HL-60 (cell line): ENCODE measurements around the gene LRRC61.

Source experiments
- DNase-seq, 2 experiments: peaks; one replicate each; pipeline ENCODE4 v3.0.0-alpha.2; 2010 to 2020; ENCODE audit warnings: low read depth in 1 of 2, low spot score in 1 of 2
- H3K27ac ChIP-seq: fragments of 250-450 bp; sonication (Bioruptor Pico); replicated peaks from 2 replicates; pipeline ENCODE4 v1.5.1; 2020; ENCODE audit warnings: mild to moderate bottlenecking, moderate library complexity
- H3K27me3 ChIP-seq: fragments of 250-450 bp; sonication (Bioruptor Pico); 2 replicates; pipeline ENCODE4 v1.5.1; 2021; ENCODE audit warnings: mild to moderate bottlenecking, moderate library complexity; ENCODE audit not compliant: insufficient read depth, poor library complexity, severe bottlenecking
- H3K4me3 ChIP-seq: replicated peaks from 2 replicates; pipeline ENCODE4 v1.5.1; 2011; ENCODE audit warnings: mild to moderate bottlenecking, control low read depth, low read length; ENCODE audit not compliant: insufficient read depth
- CTCF ChIP-seq: IDR thresholded peaks from one replicate; pipeline ENCODE4 v1.5.1; 2011; ENCODE audit warnings: low read length, control low read depth, inconsistent platforms; ENCODE audit not compliant: insufficient read depth
- GABPA ChIP-seq: IDR thresholded peaks from 2 replicates; pipeline ENCODE4 v1.6.1; 2012; ENCODE audit warnings: low read depth
- POLR2AphosphoS5 ChIP-seq: IDR thresholded peaks from 2 replicates; pipeline ENCODE4 v1.6.1; 2012; ENCODE audit warnings: low read depth
- REST ChIP-seq: IDR thresholded peaks from 2 replicates; pipeline ENCODE4 v1.6.1; 2012; ENCODE audit warnings: low read depth; ENCODE audit not compliant: insufficient replicate concordance
- SPI1 ChIP-seq: IDR thresholded peaks from 2 replicates; pipeline ENCODE4 v1.6.1; 2012; ENCODE audit warnings: low read depth, mild to moderate bottlenecking, borderline replicate concordance

The LRRC61 gene

DNA sequence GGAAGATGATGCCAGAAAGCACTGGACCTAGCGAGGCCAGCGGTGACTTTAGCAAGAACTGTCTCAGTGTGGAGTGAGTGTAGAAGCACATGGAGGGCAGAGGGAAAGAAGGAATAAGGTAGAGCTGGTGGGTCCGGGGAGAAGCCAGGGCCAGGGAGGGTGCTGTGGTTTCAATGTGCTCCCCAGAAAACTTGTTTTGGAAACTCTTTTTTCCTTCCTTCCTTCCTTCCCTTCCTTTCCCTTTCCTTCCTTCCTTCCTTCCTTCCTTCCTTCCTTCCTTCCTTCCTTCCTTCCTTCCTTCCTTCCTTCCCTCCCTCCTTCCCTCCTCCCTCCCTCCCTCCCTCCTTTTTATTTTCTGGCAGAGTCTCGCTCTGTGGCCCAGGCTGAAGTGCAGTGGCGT, 23.8 kb downstream of the LRRC61 start:
- H3K4me3 ChIP-seq: no peak overlapping the region
- no peak for DNase-seq
- H3K27me3 ChIP-seq: peaks cover 2% of the 10 kb centered on the region
- no peak overlapping the region for H3K27ac ChIP-seq
- TF ChIP-seq SPI1: no peak
- no peak for TF ChIP-seq GABPA
- no peak for TF ChIP-seq CTCF
- TF ChIP-seq POLR2AphosphoS5: no peak
- TF ChIP-seq REST: no peak

DNA sequence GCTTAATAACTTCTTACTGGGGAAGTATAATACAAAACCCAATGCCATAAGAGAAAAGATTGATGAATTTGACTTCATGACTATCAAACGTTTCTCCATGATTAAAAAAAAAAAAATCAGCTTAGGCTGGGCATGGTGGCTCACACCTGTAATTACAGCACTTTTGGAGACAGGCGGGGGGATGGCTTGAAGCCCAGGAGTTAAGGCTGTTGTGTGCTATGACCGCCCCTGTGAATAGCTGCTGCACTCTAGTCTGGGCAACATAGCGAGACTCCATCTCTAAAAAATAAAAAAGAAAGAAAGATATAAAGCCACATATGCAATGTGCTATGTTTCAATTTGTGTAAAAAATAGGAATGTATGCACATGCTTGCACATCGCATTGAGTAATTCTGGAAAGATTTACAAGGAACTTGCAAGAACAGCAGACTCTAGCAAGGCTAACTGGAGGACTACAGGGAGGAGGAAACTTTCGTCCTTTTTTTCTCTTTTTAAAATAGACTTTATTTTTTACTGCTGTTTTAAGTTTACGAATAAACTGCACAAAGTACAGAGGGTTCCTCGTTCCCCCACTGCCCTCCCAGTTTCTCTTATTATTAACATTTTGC, 28.5 kb downstream of the LRRC61 start:
- H3K4me3 ChIP-seq: no peak overlapping the region
- no peak overlapping the region for H3K27ac ChIP-seq
- no peak for DNase-seq
- TF ChIP-seq CTCF (no peak), REST (no peak), POLR2AphosphoS5 (no peak), SPI1 (no peak), GABPA (no peak)
- no peaks in the 10 kb centered on the region for H3K27me3 ChIP-seq

DNA sequence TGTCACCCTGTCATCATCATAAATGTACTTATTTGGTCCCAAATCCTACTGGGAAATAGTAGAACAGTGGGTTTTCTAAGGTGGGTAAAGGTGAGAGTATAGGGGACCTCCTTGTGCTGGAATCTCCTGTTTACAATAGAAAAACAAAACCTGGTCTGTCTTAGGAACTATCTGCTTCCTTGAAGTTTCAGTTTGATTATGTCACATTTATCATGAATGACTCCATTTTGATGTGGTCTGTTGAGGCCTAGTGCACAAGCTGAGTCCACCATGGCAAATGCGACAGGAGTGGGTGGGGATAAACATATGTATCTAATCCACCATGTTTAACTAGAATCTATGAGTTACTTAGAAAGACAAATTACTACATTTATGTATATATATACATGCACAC, 32.5 kb downstream of the LRRC61 start:
- TF ChIP-seq REST (no peak), SPI1 (no peak)
- Histone ChIP-seq H3K4me3 (no peak overlapping the region), H3K27ac (0 out of 2 replicates have a peak overlapping the region, but pooled peaks have one; percentile 6), H3K27me3 (no peaks in the 10 kb centered on the region)
- no peak for DNase-seq
